Measurements from ENCODE around the gene GREM2.

The GREM2 gene

GRCh38 chr1:240611619-240612480 is at the start of gene GREM2:
TSS of gene GREM2 (minus strand) at chr1:240612155. CDS start at chr1:240493475, 118,680 bp downstream.
- peak within 1 kb of the TSS; percentile 35 for H3K9ac ChIP-seq
- peak within 1 kb of the TSS; percentile 78 for H3K4me3 ChIP-seq (ENCODE audit: low read depth, low read length)
- H3K27ac ChIP-seq = peak within 1 kb of the TSS; percentile 85
- H3K9me3 ChIP-seq (ENCODE audit: control insufficient read depth, low read length) = no peaks in the 10 kb centered on the region
- H3K36me3 ChIP-seq (ENCODE audit: control insufficient read depth, insufficient read depth, low read length) = no peaks in the 10 kb centered on the region
- H3K4me1 ChIP-seq = no peaks in the 10 kb centered on the region
- peak within 1 kb of the TSS; percentile 94 for H3K4me2 ChIP-seq (ENCODE audit: low read length)
- H2AFZ ChIP-seq = peak within 1 kb of the TSS; percentile 83
- H3K79me2 ChIP-seq = no peaks in the 10 kb centered on the region
- no peaks in the 10 kb centered on the region for H3K27me3 ChIP-seq (ENCODE audit: control insufficient read depth, insufficient read depth, low read length)
- TF ChIP-seq CTCF (IDR thresholded peaks at IDR 0.05) = no peak

GRCh38 chr1:240658312-240658960 is 46.5 kb upstream of the GREM2 start:
- Histone ChIP-seq H2AFZ (no peak overlapping the region), H3K4me2 (ENCODE audit: low read length) (no peak overlapping the region), H3K27me3 (ENCODE audit: control insufficient read depth, insufficient read depth, low read length) (no peaks in the 10 kb centered on the region), H3K79me2 (no peaks in the 10 kb centered on the region), H3K36me3 (ENCODE audit: control insufficient read depth, insufficient read depth, low read length) (no peaks in the 10 kb centered on the region), H3K4me1 (no peaks in the 10 kb centered on the region), H3K4me3 (ENCODE audit: low read depth, low read length) (no peak overlapping the region), H3K9ac (no peak overlapping the region), H3K27ac (no peak overlapping the region), H3K9me3 (ENCODE audit: control insufficient read depth, low read length) (no peaks in the 10 kb centered on the region)
- TF ChIP-seq CTCF (IDR thresholded peaks at IDR 0.05) = no peak

GRCh38 chr1:240656531-240656930 is 44.6 kb upstream of the GREM2 start:
- Histone ChIP-seq H3K4me1 (peaks cover 3% of the 10 kb centered on the region), H3K9me3 (ENCODE audit: control insufficient read depth, low read length) (no peaks in the 10 kb centered on the region), H3K9ac (no peak overlapping the region), H3K4me3 (ENCODE audit: low read depth, low read length) (no peak overlapping the region), H3K27ac (no peak overlapping the region), H2AFZ (no peak overlapping the region), H3K4me2 (ENCODE audit: low read length) (no peak overlapping the region), H3K27me3 (ENCODE audit: control insufficient read depth, insufficient read depth, low read length) (no peaks in the 10 kb centered on the region), H3K36me3 (ENCODE audit: control insufficient read depth, insufficient read depth, low read length) (no peaks in the 10 kb centered on the region), H3K79me2 (no peaks in the 10 kb centered on the region)
- no peak for TF ChIP-seq CTCF (IDR thresholded peaks at IDR 0.05)

- Histone ChIP-seq H3K4me1 (peaks cover 3% of the 10 kb centered on the region), H3K9me3 (ENCODE audit: control insufficient read depth, low read length) (no peaks in the 10 kb centered on the region), H3K27ac (peak overlapping the region; percentile 40), H3K9ac (no peak overlapping the region), H3K27me3 (ENCODE audit: control insufficient read depth, insufficient read depth, low read length) (no peaks in the 10 kb centered on the region), H3K4me2 (ENCODE audit: low read length) (peak overlapping the region; percentile 42), H2AFZ (peak overlapping the region; percentile 63), H3K4me3 (ENCODE audit: low read depth, low read length) (no peak overlapping the region), H3K36me3 (ENCODE audit: control insufficient read depth, insufficient read depth, low read length) (no peaks in the 10 kb centered on the region), H3K79me2 (no peaks in the 10 kb centered on the region)
- TF ChIP-seq CTCF (IDR thresholded peaks at IDR 0.05) = no peak
Observed at GRCh38 chr1:240652961-240653409, 41.0 kb upstream of the GREM2 start.

Measured in parathyroid adenoma (tissue), 2 donors.